ENCODE data around the gene S100A14. TPM values are rescaled to one million over a fixed set of nuclear protein-coding genes. Genes with fewer than 3 reads are reported as not detected.
"Not testable (repeated sequence)": the region's sequence is repeated elsewhere in the genome, so short reads cannot be mapped to it uniquely, and the experiment has no call there.

S100A14 gene
- total RNA-seq, 1 donor from 2014 or later = 323 TPM

- no peak for TF ChIP-seq POLR2AphosphoS5 (IDR thresholded peaks at IDR 0.05; ENCODE audit: insufficient read depth in 1 of 2, low read depth in 1 of 2)
- no peak for TF ChIP-seq POLR2A (IDR thresholded peaks at IDR 0.05)
- no peak for TF ChIP-seq CTCF (IDR thresholded peaks at IDR 0.05)
- peaks cover 12% of the 10 kb centered on the region for H3K4me1 ChIP-seq
- H3K36me3 ChIP-seq = peaks cover 0 to 50% of the 10 kb centered on the region in 2 donors
- no peak for DNase-seq (ENCODE audit: extremely low spot score in 2 of 2)
- H3K27me3 ChIP-seq = no peaks in the 10 kb centered on the region
- H3K27ac ChIP-seq = no peak overlapping the region
- H3K9me3 ChIP-seq = no peaks in the 10 kb centered on the region
- intact Hi-C loops (cut with DNase I) = no loop called here
- H3K4me3 ChIP-seq = no peak overlapping the region
Observed at GRCh38 chr1:153646672-153647345, 30.7 kb upstream of the S100A14 start.

GRCh38 chr1:153643816-153644215 lies 27.7 kb upstream of the S100A14 start:
- H3K4me3 ChIP-seq = no peak overlapping the region
- intact Hi-C loops (cut with DNase I) = no loop called here
- H3K9me3 ChIP-seq = no peaks in the 10 kb centered on the region

GRCh38 chr1:153643100-153643499 lies 27.0 kb upstream of the S100A14 start:
- TF ChIP-seq POLR2AphosphoS5 (IDR thresholded peaks at IDR 0.05; ENCODE audit: insufficient read depth in 1 of 2, low read depth in 1 of 2) = no peak
- no peak for TF ChIP-seq POLR2A (IDR thresholded peaks at IDR 0.05)
- no peak for TF ChIP-seq CTCF (IDR thresholded peaks at IDR 0.05)
- H3K36me3 ChIP-seq = peaks cover 0 to 87% of the 10 kb centered on the region in 2 donors
- peaks cover 26% of the 10 kb centered on the region for H3K4me1 ChIP-seq
- no peak overlapping the region for H3K4me3 ChIP-seq
- intact Hi-C loops (cut with DNase I) = no loop called here
- DNase-seq (ENCODE audit: extremely low spot score in 2 of 2) = no peak
- H3K27me3 ChIP-seq = no peaks in the 10 kb centered on the region
- no peak overlapping the region for H3K27ac ChIP-seq
- no peaks in the 10 kb centered on the region for H3K9me3 ChIP-seq

More at GRCh38 chr1:153643816-153644215, 27.7 kb upstream of the S100A14 start:
- TF ChIP-seq CTCF (IDR thresholded peaks at IDR 0.05) = no peak
- TF ChIP-seq POLR2AphosphoS5 (IDR thresholded peaks at IDR 0.05; ENCODE audit: insufficient read depth in 1 of 2, low read depth in 1 of 2) = no peak
- TF ChIP-seq POLR2A (IDR thresholded peaks at IDR 0.05) = no peak
- no peaks in the 10 kb centered on the region for H3K27me3 ChIP-seq
- no peak for DNase-seq (ENCODE audit: extremely low spot score in 2 of 2)
- H3K36me3 ChIP-seq = peaks cover 0 to 80% of the 10 kb centered on the region in 2 donors
- no peak overlapping the region for H3K27ac ChIP-seq
- H3K4me1 ChIP-seq = peaks cover 20% of the 10 kb centered on the region

GRCh38 chr1:153642161-153642560 lies 26.0 kb upstream of the S100A14 start:
- TF ChIP-seq CTCF (IDR thresholded peaks at IDR 0.05) = no peak
- TF ChIP-seq POLR2A (IDR thresholded peaks at IDR 0.05) = no peak
- no peak for TF ChIP-seq POLR2AphosphoS5 (IDR thresholded peaks at IDR 0.05; ENCODE audit: insufficient read depth in 1 of 2, low read depth in 1 of 2)
- Histone ChIP-seq H3K27me3 (no peaks in the 10 kb centered on the region), H3K4me3 (no peak overlapping the region), H3K27ac (no peak overlapping the region), H3K9me3 (no peaks in the 10 kb centered on the region), H3K4me1 (peaks cover 34% of the 10 kb centered on the region), H3K36me3 (peaks cover 0 to 95% of the 10 kb centered on the region in 2 donors)
- intact Hi-C loops (cut with DNase I) = no loop called here
- no peak for DNase-seq (ENCODE audit: extremely low spot score in 2 of 2)

- Histone ChIP-seq H3K27ac (no peak overlapping the region), H3K36me3 (peaks cover 0 to 97% of the 10 kb centered on the region in 2 donors), H3K4me1 (peaks cover 46% of the 10 kb centered on the region), H3K27me3 (no peaks in the 10 kb centered on the region), H3K9me3 (no peaks in the 10 kb centered on the region), H3K4me3 (no peak overlapping the region)
- no peak for DNase-seq (ENCODE audit: extremely low spot score in 2 of 2)
- TF ChIP-seq POLR2AphosphoS5 (IDR thresholded peaks at IDR 0.05; ENCODE audit: insufficient read depth in 1 of 2, low read depth in 1 of 2) (no peak), POLR2A (IDR thresholded peaks at IDR 0.05) (no peak), CTCF (IDR thresholded peaks at IDR 0.05) (no peak)
- intact Hi-C loops (cut with DNase I) = no loop called here
Observed at GRCh38 chr1:153640861-153641260, 24.7 kb upstream of the S100A14 start.

- H3K9me3 ChIP-seq; DNase-seq (ENCODE audit: extremely low spot score in 2 of 2); H3K27ac ChIP-seq; intact Hi-C loops (cut with DNase I); H3K27me3 ChIP-seq; H3K4me3 ChIP-seq: not testable (repeated sequence)
- H3K4me1 ChIP-seq = peaks cover 53% of the 10 kb centered on the region
- H3K36me3 ChIP-seq = peaks cover 0 to 90% of the 10 kb centered on the region in 2 donors
Observed at GRCh38 chr1:153640213-153640612, 24.1 kb upstream of the S100A14 start.

Measured in vagina (tissue), 2 donors.